ENCODE data around the gene ARL3. TPM values are rescaled to one million over a fixed set of nuclear protein-coding genes. Genes with fewer than 3 reads are reported as not detected.

The ARL3 gene
- total RNA-seq, 2 donors from 2014 or later: 3.0 to 4.5 TPM

DNA sequence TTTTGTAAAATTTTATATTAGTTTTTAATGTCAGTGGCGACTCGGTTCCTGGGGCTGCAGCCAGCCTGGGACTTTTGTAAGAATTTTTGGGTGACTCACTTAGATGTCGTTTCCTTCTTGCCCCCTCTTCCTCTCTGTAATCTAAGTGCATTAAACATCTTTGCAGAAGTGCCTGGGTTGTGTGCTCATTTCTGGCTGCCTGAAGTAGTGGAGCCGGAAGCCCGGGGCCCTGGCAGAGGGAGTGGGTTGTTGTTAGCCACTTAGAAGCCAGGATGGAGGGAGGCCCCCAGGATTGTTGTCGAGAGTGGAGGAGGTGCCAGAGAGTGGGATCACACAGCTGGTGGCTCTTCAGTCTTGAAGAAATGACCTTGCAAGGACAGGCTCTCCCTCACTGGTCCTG lies 80.9 kb downstream of the ARL3 start:
- H3K4me3 Mint-ChIP-seq: peak overlapping the region; percentile 58
- H3K36me3 Mint-ChIP-seq: no peaks in the 10 kb centered on the region
- peak overlapping the region; percentile 61 to 77 for H3K27ac Mint-ChIP-seq
- H3K4me1 Mint-ChIP-seq (ENCODE audit: low read depth in 2 of 2): peaks cover 21 to 29% of the 10 kb centered on the region in 2 donors
- no peaks in the 10 kb centered on the region for H3K9me3 Mint-ChIP-seq
- no peak for DNase-seq (ENCODE audit: low spot score)
- peak; percentile 26 to 69 for ATAC-seq
- H3K27me3 Mint-ChIP-seq: no peaks in the 10 kb centered on the region

DNA sequence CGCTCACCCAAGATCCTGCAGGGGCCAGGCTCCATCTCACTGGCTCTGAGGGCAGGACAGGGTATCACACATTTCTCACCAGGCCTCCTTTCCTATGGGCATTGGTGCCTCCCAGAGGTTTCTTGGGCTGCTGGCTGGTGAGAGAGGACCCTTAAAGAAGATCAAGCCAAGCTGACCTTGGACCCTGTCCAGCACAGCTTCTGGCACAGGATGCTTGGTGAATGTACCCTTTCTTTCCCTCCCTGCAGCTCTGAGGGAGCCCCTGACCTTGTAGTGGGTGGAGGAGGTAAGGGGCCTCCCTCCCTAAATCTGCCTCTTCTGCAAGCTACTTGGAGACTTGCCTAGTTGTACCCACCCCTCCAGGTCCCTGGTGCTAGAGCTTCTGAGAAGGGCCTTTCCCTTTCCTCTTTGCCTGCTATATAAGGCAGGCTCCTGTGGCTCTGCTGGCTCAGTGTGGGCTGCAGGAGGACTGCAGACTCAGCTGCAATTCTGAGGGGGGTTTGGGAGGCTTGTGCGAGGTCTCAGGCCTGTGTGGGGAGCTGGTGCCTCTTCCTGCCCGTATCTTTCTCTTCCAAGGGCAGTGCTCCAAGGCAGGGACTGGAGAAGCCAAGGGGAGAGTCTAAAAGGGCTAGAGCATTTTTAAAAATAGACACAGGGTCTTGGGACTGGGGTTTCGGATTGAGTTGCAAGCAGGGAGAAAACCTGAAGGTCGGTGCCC lies 81.6 kb downstream of the ARL3 start:
- H3K27me3 Mint-ChIP-seq: no peaks in the 10 kb centered on the region
- H3K36me3 Mint-ChIP-seq: no peaks in the 10 kb centered on the region
- no peaks in the 10 kb centered on the region for H3K9me3 Mint-ChIP-seq
- peaks cover 21 to 29% of the 10 kb centered on the region in 2 donors for H3K4me1 Mint-ChIP-seq (ENCODE audit: low read depth in 2 of 2)
- H3K27ac Mint-ChIP-seq: peak overlapping the region; percentile 61 to 77
- no peak overlapping the region for H3K4me3 Mint-ChIP-seq
- no peak for ATAC-seq
- DNase-seq (ENCODE audit: low spot score): no peak

DNA sequence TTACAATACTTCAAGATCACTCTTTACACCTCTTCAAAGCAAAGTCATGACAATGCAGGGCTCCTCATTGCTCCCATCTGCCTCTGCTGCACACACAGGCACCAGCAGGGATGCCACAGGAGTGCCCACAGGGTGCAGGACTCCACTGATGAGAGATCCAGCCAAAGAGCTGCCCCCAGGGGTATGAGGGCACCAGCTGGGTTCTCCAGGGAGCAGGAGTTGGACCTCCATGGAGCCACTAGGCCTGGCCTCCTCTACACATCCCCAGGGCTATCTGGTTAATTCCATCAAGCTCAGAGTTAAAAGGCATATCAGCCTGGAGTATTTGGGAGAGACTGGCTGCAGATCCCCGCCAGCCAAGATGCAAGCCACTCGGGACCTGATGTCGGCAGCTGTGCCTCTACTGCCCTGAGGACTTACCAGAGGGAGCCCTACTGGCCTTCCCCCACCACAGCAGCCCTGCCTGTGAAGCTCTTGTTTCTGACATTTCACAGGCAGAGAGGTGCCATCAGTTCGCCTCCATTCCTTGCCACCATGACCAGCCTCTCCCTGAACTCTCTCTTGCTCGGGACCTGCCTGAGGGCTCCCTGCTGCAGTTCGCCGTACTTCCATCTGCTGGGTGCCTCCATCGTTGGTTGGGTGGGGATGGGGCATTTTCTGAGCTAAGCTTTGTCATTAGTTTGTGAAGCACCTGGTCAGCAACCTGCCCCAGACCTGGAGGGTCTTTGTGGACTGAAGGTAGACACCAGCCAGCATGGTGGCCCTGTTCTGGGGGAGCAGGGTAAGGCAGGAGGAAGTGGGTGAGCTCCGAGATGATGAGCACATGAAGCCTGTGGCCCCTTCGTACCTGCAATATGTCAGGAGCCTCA lies 82.4 kb downstream of the ARL3 start:
- Mint-ChIP-seq H3K27ac (peak overlapping the region; percentile 20 to 55), H3K36me3 (no peaks in the 10 kb centered on the region), H3K9me3 (no peaks in the 10 kb centered on the region), H3K4me1 (ENCODE audit: low read depth in 2 of 2) (peaks cover 21 to 29% of the 10 kb centered on the region in 2 donors), H3K27me3 (no peaks in the 10 kb centered on the region), H3K4me3 (no peak overlapping the region)
- ATAC-seq: no peak
- DNase-seq (ENCODE audit: low spot score): no peak

DNA sequence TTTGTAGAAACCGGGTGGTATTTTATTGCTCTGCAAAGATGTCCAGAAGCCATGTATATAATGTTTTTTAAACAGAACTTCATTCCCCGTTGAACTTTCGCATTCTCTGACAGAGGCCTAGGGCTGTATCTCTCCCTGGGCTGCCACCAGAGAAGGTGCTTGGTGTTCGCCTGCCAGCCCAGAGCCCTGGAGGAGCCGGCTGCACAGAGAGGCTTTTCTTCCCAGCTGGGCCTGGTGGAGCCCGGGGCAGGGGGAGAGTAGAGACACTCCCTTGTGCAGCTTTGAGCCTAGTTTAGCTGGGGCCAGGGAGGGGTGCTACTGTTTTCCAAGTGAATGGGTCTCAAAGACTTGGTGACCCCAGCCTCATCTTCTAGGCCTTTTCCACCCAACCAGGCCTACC lies 83.5 kb downstream of the ARL3 start:
- ATAC-seq (no peak), DNase-seq (ENCODE audit: low spot score) (no peak)
- Mint-ChIP-seq H3K27ac (peak overlapping the region; percentile 20 to 55), H3K9me3 (no peaks in the 10 kb centered on the region), H3K27me3 (no peaks in the 10 kb centered on the region), H3K4me1 (ENCODE audit: low read depth in 2 of 2) (peaks cover 18 to 28% of the 10 kb centered on the region in 2 donors), H3K4me3 (no peak overlapping the region), H3K36me3 (no peaks in the 10 kb centered on the region)

DNA sequence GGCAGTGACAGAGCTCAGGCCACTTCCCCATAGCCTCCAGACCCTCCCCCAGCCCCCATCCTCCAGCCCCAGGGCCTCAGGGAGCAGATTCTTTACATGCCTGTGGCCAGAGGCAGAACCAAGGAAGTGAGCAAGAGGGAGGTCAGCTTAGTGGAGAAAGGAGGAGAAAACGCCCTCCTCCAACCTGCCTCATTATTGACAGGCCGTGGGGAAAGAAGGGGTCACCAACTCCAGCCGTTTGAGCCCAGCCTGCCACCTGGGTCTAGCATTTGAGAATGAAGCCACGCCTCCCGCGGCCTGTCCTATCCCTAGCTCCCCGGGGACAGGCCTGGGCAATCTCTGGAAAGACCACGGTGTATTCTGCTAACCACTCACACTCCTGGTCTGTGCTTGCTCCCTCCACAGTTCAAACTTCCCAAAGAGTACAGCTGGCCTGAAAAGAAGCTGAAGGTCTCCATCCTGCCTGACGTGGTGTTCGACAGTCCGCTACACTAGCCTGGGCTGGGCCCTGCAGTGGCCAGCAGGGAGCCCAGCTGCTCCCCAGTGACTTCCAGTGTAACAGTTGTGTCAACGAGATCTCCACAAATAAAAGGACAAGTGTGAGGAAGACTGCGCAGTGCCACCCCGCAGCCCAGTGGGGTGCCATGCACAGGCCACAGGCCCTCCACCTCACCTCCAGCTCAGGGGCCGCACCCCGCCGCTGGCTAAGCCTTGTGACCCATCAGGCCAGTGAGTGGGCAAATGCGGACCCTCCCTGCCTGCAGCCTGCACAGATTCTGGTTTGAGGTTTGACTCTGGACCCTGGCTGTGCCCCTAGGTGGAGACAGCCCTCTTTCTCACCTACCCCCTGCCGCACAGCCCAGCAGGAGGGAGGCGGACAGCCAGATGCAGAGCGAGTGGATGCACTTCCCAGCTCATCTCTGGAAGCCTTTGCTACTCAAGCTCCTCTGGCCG lies 84.3 kb downstream of the ARL3 start:
- ATAC-seq (no peak), DNase-seq (ENCODE audit: low spot score) (no peak)
- no peak overlapping the region for H3K27ac Mint-ChIP-seq
- H3K4me1 Mint-ChIP-seq (ENCODE audit: low read depth in 2 of 2): peaks cover 15 to 22% of the 10 kb centered on the region in 2 donors
- H3K36me3 Mint-ChIP-seq: no peaks in the 10 kb centered on the region
- no peaks in the 10 kb centered on the region for H3K27me3 Mint-ChIP-seq
- H3K4me3 Mint-ChIP-seq: no peak overlapping the region
- H3K9me3 Mint-ChIP-seq: no peaks in the 10 kb centered on the region

DNA sequence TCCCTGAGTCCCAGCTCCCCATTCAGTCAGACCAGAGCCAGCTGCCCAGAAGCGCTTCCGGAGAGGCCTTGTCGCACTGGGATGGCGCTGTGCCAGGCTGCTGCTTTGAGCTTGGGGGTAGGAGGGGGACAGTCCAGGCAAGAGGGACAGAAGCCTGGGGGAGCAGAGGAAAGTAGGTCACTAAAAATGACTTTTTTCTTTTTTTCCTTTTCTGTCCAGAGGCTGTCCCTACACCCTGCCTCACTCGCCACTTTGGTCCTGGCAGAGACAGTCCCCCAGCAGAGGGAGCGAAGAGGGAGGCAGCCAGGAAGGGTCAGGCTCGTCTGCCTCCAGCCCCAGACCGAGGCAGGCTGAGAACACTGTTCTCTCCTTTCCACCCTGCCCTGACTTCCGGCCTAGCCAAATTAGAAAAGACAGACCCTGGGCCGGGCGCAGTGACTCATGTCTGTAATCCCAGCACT lies 85.7 kb downstream of the ARL3 start:
- DNase-seq (ENCODE audit: low spot score): no peak
- Mint-ChIP-seq H3K9me3 (no peaks in the 10 kb centered on the region), H3K4me3 (no peak overlapping the region), H3K4me1 (ENCODE audit: low read depth in 2 of 2) (peaks cover 15 to 21% of the 10 kb centered on the region in 2 donors), H3K27me3 (no peaks in the 10 kb centered on the region), H3K36me3 (no peaks in the 10 kb centered on the region), H3K27ac (no peak overlapping the region)
- no peak for ATAC-seq

DNA sequence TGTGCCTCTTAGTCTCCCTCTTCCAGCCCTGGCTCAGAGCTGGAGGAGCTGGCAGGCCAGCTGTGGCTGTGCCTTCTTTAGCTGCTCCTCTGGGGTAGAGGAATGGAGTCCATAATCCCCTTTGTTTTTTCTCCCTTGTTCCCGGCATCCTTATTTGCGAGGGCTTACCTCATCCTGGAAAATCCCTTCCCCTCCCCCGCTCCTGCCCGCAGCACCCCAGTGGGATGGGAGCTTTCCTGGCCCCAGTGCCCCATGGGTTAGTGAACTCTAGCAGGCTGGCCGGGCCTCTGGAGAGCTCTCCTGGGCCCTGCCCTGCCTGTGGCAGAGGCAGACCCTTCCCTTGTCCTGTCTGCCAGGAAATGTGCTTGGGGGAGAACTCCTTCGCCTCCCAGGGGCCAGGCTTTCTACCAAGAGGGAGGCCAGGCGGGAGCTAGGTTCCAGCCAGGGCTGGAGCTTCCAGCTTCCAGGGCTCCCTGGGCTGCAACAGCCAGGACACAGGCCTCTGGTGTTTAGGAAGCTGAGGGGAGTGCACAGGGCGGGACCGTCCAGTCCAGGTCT lies 86.4 kb downstream of the ARL3 start:
- Mint-ChIP-seq H3K27me3 (no peaks in the 10 kb centered on the region), H3K4me3 (no peak overlapping the region), H3K4me1 (ENCODE audit: low read depth in 2 of 2) (peaks cover 9 to 14% of the 10 kb centered on the region in 2 donors), H3K36me3 (no peaks in the 10 kb centered on the region), H3K9me3 (no peaks in the 10 kb centered on the region), H3K27ac (peak overlapping the region in 1 of 2 donors; percentile 64)
- ATAC-seq (no peak), DNase-seq (ENCODE audit: low spot score) (no peak)

DNA sequence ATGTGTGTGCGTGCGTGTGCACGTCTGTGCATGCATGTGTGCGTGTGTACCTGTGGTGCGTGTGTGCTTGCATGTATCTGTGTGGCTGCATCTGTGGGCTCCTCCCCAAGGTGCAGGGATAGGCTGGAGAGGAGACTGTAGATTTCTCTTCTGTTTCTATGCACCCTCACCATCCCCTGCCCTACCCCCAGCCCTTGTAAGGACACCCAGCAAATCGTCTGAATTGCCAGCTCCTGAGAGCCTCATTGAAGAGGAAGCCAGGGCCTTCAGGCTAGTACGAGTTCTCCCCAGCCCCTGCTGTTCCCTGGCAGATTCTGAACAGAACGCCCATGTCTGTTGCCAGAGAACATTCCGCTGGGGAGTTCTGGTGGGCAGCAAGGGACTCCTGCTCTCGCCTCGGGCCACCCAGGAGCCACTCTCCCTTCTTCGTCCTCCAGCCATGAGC lies 86.9 kb downstream of the ARL3 start:
- Mint-ChIP-seq H3K27me3 (no peaks in the 10 kb centered on the region), H3K36me3 (no peaks in the 10 kb centered on the region), H3K4me1 (ENCODE audit: low read depth in 2 of 2) (peaks cover 4 to 9% of the 10 kb centered on the region in 2 donors), H3K4me3 (no peak overlapping the region), H3K9me3 (no peaks in the 10 kb centered on the region), H3K27ac (no peak overlapping the region)
- ATAC-seq (no peak), DNase-seq (ENCODE audit: low spot score) (no peak)

DNA sequence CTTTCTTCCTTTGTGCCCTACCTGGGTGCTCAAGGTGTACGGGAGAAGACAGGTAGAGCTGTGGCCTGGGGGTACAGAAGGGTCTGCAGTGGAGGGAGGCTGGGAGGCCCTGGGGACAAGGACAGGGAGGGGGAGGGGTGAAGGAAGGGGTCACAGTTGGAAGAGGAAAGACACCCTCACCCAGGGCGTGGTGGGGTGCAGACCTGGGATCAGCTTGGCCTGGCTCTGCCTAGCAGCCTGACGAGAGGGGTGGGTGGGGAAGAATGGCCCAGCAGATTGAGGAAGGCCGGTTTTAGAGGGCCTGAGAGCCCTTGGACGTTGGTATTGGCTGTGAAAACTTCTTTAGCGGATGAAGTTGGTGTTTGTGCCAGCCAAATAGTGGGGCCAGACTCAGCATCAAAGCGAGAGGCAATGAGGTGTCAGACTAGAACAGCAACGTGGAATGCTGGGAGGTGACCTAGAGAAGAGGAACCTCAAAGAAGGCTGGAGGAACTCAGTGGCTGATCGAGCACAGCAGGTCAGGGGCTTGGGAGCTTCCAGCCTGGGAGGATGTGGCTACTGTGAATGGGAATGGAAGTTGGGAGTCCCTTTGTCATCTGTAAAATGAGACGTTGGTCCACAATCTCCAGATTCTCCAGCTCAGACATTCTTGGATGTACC lies 88.0 kb downstream of the ARL3 start:
- H3K36me3 Mint-ChIP-seq: no peaks in the 10 kb centered on the region
- no peaks in the 10 kb centered on the region for H3K27me3 Mint-ChIP-seq
- ATAC-seq: no peak
- H3K27ac Mint-ChIP-seq: no peak overlapping the region
- H3K4me1 Mint-ChIP-seq (ENCODE audit: low read depth in 2 of 2): peaks cover 0 to 3% of the 10 kb centered on the region in 2 donors
- DNase-seq (ENCODE audit: low spot score): no peak
- H3K9me3 Mint-ChIP-seq: no peaks in the 10 kb centered on the region
- no peak overlapping the region for H3K4me3 Mint-ChIP-seq

DNA sequence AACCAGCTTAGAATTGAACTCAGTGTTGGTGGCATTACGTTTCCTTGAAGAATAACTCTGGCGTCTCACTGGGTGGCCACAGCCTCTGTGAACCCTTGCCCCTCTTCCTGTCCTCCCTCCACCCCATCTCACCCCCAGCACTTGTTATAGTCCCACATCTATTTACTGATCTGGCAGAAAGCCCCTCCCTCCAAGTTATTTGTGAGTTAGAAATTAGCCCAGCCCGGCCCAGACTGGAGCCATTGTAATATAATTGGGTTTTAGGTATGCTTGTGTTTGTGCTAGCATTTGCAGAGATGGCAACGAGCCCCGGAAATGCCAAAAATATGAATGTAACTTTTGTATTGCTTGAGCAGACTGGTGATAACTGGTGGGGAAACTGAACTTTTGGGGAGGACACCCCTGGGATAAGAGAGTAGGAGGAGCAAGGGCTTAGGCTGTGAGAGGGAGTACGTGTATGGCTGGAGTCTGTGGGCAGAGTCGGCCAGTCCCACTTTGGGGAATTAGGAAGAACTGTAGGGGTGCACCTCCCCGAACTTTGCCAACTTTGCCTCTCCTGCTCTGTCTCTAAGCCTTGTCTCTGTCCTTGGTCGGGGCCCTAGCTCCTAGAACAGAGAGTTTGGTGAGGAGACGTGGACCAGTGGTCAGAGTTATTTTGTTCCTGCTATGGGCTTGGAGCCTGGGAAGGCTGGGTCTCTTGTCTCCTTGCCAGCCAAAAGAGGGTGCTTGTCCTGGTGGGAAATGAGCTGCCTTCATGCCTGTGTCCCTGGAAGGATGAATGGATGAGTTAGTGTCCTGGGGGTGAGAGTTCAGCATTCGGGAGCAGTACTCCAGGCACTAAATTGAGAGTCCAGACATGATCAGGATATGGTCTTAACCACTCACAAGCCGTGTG lies 89.2 kb downstream of the ARL3 start:
- no peak overlapping the region for H3K4me3 Mint-ChIP-seq
- H3K27me3 Mint-ChIP-seq: no peaks in the 10 kb centered on the region
- H3K4me1 Mint-ChIP-seq (ENCODE audit: low read depth in 2 of 2): no peaks in the 10 kb centered on the region
- DNase-seq (ENCODE audit: low spot score): no peak
- ATAC-seq: no peak
- H3K27ac Mint-ChIP-seq: peak overlapping the region in 1 of 2 donors; percentile 4
- no peaks in the 10 kb centered on the region for H3K36me3 Mint-ChIP-seq
- H3K9me3 Mint-ChIP-seq: no peaks in the 10 kb centered on the region

DNA sequence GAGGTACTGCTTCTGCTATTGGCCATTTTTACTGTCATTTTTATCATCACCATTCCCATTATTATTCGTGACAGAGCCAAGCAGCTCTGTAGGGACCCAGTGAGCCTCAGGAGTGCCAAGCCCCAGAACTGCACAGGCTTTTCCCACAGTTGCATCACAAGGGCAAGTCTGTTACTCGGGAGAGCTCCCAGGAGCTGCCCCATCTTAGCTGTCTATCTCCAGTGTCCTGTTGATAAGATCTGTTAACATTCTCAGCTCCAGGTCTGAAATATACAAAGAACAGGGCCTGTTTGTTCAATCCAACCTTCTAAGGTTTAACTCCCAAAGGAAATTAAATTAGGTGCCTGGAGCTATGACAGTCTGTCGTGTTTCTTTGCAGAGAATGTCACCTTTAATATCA lies 90.1 kb downstream of the ARL3 start:
- no peaks in the 10 kb centered on the region for H3K27me3 Mint-ChIP-seq
- H3K9me3 Mint-ChIP-seq: no peaks in the 10 kb centered on the region
- ATAC-seq: no peak
- no peak overlapping the region for H3K4me3 Mint-ChIP-seq
- H3K4me1 Mint-ChIP-seq (ENCODE audit: low read depth in 2 of 2): no peaks in the 10 kb centered on the region
- no peak overlapping the region for H3K27ac Mint-ChIP-seq
- H3K36me3 Mint-ChIP-seq: no peaks in the 10 kb centered on the region
- DNase-seq (ENCODE audit: low spot score): no peak

Data from natural killer cell treated with Interleukin-12 subunit alpha and Interleukin-12 subunit beta and Interleukin-15 and Interleukin-18, amount 100 ng/mL, for 72 hours (primary cell).